Measurements from ENCODE around the gene ITGA6.
"Not testable (repeated sequence)": the region's sequence is repeated elsewhere in the genome, so short reads cannot be mapped to it uniquely, and the experiment has no call there.

The ITGA6 gene

GRCh38 chr2:172531309-172531708 lies 103.9 kb downstream of the ITGA6 start:
- DNase-seq = no peak

DNA sequence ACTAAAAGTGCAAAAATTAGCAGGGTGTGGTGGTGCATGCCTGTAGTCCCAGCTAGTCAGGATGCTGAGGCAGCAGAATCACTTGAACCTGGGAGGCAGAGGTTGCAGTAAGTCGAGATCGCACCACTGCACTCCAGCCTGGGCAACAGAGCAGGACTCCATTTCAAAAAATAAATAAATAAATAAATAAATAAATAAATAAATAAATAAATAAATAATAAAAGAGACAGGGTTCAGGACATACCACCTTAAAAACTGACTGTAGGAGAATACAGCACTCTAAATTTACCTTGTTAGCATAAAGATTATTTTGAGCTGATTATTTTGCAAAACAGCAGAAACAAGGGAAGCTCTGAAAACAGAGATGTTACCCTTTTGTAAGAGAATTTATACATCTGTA lies 105.1 kb downstream of the ITGA6 start:
- not testable (repeated sequence) for DNase-seq

DNA sequence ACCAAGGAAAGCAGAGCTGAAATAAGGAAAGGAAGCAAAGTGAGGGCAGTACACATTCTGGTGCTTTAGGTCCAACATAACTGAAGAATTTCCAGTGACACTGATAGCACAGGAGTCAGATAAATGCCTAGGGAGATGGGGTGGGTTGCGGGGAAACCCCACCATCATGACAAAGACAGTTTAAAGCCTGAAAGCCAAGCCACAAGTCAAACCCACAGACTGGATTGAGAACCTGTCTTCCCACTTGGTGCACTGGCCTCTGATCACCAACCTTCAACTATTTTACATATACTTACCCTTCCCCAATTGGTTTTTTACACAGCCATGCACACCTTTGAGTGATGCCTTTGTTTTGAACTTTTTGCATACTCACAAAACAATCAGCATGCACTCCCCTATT lies 106.3 kb downstream of the ITGA6 start:
- DNase-seq = no peak

- DNase-seq = no peak
Observed at GRCh38 chr2:172535119-172535518, 107.7 kb downstream of the ITGA6 start.

DNA sequence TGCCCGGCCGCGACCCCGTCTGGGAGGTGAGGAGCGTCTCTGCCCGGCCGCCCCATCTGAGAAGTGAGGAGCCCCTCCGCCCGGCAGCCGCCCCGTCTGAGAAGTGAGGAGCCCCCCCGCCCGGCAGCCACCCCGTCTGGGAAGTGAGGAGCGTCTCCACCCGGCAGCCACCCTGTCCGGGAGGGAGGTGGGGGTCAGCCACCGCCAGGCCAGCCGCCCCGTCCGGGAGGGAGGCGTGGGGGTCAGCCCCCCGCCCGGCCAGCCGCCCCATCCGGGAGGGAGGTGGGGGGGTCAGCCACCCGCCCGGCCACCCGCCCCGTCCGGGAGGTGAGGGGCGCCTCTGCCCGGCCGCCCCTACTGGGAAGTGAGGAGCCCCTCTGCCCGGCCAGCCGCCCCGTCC lies 110.5 kb downstream of the ITGA6 start:
- DNase-seq = not testable (repeated sequence)

- no peak for DNase-seq
Observed at GRCh38 chr2:172539767-172540166, 112.4 kb downstream of the ITGA6 start.

DNA sequence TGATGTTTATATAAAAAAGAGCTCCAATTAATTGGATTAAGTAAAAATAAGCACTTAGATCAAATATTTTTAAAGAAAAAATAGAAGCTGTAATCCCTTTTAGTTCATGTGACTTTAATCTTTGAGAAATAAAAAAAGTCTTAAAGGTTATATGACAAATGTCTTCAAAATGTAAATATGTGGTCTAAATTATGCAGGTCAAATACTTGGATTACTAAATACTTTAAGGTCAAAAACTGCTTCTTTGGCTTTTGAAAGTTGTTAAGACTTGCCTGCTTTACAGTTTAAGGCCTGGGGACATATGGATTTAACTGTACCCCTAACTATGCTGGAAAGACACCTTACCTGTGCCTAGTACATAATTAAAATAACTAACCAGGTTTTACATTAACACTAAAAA lies 113.0 kb downstream of the ITGA6 start:
- DNase-seq = no peak

- DNase-seq = no peak
Observed at GRCh38 chr2:172545408-172546075, 118.2 kb downstream of the ITGA6 start.

- no peak for DNase-seq
Observed at GRCh38 chr2:172549131-172549530, 121.7 kb downstream of the ITGA6 start.

DNA sequence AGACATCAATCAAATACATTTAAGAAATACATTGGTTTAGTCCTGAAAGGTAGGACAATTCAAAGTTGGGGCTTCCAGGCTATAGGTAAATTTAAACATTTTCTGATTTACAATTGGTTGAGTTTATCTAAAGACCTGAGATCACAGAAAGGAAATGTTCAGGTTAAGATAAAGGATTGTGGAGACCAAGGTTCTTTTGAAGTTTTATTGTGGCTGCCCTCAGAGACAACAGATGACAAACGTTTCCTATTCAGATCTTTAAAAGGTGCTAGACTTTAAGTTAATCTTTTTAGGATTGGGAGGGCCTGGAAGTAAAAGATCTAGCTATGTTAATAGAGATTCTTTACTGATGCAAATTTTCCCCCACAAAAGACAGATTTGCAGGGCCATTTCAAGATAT lies 122.4 kb downstream of the ITGA6 start:
- DNase-seq = not testable (repeated sequence)

- DNase-seq = no peak
Observed at GRCh38 chr2:172550419-172550818, 123.0 kb downstream of the ITGA6 start.

DNA sequence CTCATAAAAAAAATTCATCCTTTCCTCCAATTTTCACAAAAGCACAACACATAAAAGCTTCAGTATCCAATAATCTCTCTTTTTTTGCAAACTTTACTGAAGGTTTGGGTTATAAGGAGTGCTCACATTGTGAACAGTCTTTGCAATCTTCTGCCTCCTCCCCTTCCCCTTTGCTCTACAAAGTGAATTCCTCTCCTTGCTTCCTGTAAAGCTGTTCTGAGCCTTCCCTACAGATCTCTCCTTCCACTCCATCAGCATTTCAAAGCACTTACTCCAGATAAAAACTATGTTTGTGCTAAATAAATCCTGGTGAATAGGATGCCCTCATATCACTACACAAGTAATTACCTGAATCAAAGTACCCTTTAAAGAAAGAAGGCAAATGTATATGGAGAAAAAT lies 123.9 kb downstream of the ITGA6 start:
- DNase-seq = no peak

GRCh38 chr2:172552547-172553291 lies 125.3 kb downstream of the ITGA6 start:
- no peak for DNase-seq

GRCh38 chr2:172554352-172555271 lies 127.2 kb downstream of the ITGA6 start:
- DNase-seq = peak; percentile 11

- DNase-seq = no peak
Observed at GRCh38 chr2:172555272-172555521, 127.8 kb downstream of the ITGA6 start.

Data from stimulated activated CD4-positive, alpha-beta T cell treated with anti-CD3 and anti-CD28 coated beads, Interleukin-4, amount 100 ng/mL, for 24 hours (primary cell).